OCI-LY7 (cell line): Measurements from ENCODE around the gene NDRG2. TPM values are rescaled to one million over a fixed set of nuclear protein-coding genes. Genes with fewer than 3 reads are reported as not detected.

ENCODE experiments used
- BruUV-seq: library from RNA; stranded (reverse); fragments of 400-500 nt; replicated peaks from 2 replicates; lab custom pipeline; 2021; lab: Mats Ljungman, UMichigan
- CTCF ChIA-PET: fragments of 300-600 bp; sonication (Branson Sonifier 250); formaldehyde crosslinking; loops from one replicate; lab custom pipeline; 2022; ENCODE audit warnings: antibody characterized with exemption; ENCODE audit not compliant: unreplicated experiment; lab: Charles Lee
- POLR2A ChIA-PET: fragments of 300-600 bp; sonication (Branson Sonifier 250); formaldehyde crosslinking; loops from one replicate; lab custom pipeline; 2022; ENCODE audit warnings: antibody characterized with exemption; lab: Charles Lee
- DNase-seq: peaks from one replicate; pipeline ENCODE4 v3.0.0-alpha.2; 2015; ENCODE audit warnings: low spot score
- H2AFZ ChIP-seq: fragments of 200-600 bp; sonication (generic), shearing (Covaris generic); 2 replicates; pipeline ENCODE4 v1.6.1; 2014; ENCODE audit warnings: mild to moderate bottlenecking, antibody characterized with exemption, low read length, moderate library complexity
- H3K27ac ChIP-seq: fragments of 200-600 bp; sonication (generic); 2 replicates; pipeline ENCODE4 v1.5.1; 2014; ENCODE audit warnings: mixed run types, low read depth, mild to moderate bottlenecking, moderate library complexity, low read length, inconsistent platforms; ENCODE audit not compliant: poor library complexity, severe bottlenecking
- H3K36me3 ChIP-seq: fragments of 200-600 bp; sonication (generic); 2 replicates; pipeline ENCODE4 v1.6.1; 2014; ENCODE audit warnings: mild to moderate bottlenecking, antibody characterized with exemption, low read length, moderate library complexity, mixed read lengths; ENCODE audit not compliant: insufficient read depth
- H3K4me1 ChIP-seq: fragments of 200-600 bp; sonication (generic); 2 replicates; pipeline ENCODE4 v1.5.1; 2014; ENCODE audit warnings: mild to moderate bottlenecking, low read length; ENCODE audit not compliant: insufficient read depth, poor library complexity, severe bottlenecking
- H3K4me2 ChIP-seq: fragments of 200-600 bp; sonication (generic); 2 replicates; pipeline ENCODE4 v1.6.1; 2014; ENCODE audit warnings: mild to moderate bottlenecking, low read length
- H3K4me3 ChIP-seq: fragments of 200-600 bp; sonication (generic); 2 replicates; pipeline ENCODE4 v1.5.1; 2014; ENCODE audit warnings: mild to moderate bottlenecking, low read depth, low read length; ENCODE audit not compliant: poor library complexity, severe bottlenecking
- H3K79me2 ChIP-seq: fragments of 200-600 bp; sonication (generic); 2 replicates; pipeline ENCODE4 v1.6.1; 2016; ENCODE audit warnings: low read depth, mild to moderate bottlenecking, low read length, moderate library complexity, mixed read lengths; ENCODE audit not compliant: insufficient read depth
- H3K9me2 ChIP-seq: fragments of 200-600 bp; sonication (generic); 2 replicates; pipeline ENCODE4 v1.6.1; 2016; ENCODE audit warnings: mild to moderate bottlenecking, low read length, mixed read lengths; ENCODE audit not compliant: insufficient read depth
- H3K9me3 ChIP-seq: fragments of 200-600 bp; sonication (generic); 2 replicates; pipeline ENCODE4 v1.6.1; 2014; ENCODE audit warnings: mild to moderate bottlenecking, mixed run types, low read length, mixed read lengths
- H4K20me1 ChIP-seq: fragments of 200-600 bp; sonication (generic); 2 replicates; pipeline ENCODE4 v1.6.1; 2014; ENCODE audit warnings: mild to moderate bottlenecking, antibody characterized with exemption, low read length, moderate library complexity, mixed read lengths; ENCODE audit not compliant: insufficient read depth
- EZH2phosphoT487 ChIP-seq: fragments of 200-600 bp; sonication (generic); IDR thresholded peaks from 2 replicates; pipeline ENCODE4 v1.6.1; 2018; ENCODE audit warnings: low read depth, borderline replicate concordance, mild to moderate bottlenecking, mixed run types, antibody characterized with exemption, low read length, moderate library complexity, mixed read lengths
- intact Hi-C: fragments of 100-400 bp; cut with micrococcal nuclease; formaldehyde crosslinking; loops from one replicate; pipeline ENCODE4 v1.10.0; 2022; ENCODE audit not compliant: unreplicated experiment
- total RNA-seq, 2 experiments: library from RNA; depleted of rRNA in 1 of 2; stranded (reverse); fragments of >200 nt in 1 of 2; shearing (Covaris generic) in 1 of 2; gene quantifications; 2 replicates each; pipeline ENCODE4 v1.2.3, GENCODE V29; 2014 to 2022
- TF ChIP-seq, protein P1 (sequence below): fragments of 200-600 bp; sonication (generic); conservative IDR thresholded peaks from 2 replicates; pipeline ENCODE4 v1.5.1; 2014; ENCODE audit warnings: mild to moderate bottlenecking, antibody characterized with exemption, low read length, moderate library complexity, mixed read lengths

Gene NDRG2
- total RNA-seq, 2 experiments from 2014 or later: not detected

GRCh38 chr14:21072781-21073339 lies 48.0 kb upstream of the NDRG2 start:
- DNase-seq: no peak
- TF ChIP-seq EZH2phosphoT487: no peak
- ChIA-PET CTCF (interaction anchor here (1.5 kb wide), 1 partner anchor 23 kb away, joined by 7 read pairs; no protein-coding TSS in a partner anchor), POLR2A (interaction anchor here (2.5 to 2.7 kb wide), 2 partner anchors 15 to 31 kb away, joined by 7 to 31 read pairs; no protein-coding TSS in a partner anchor)
- Histone ChIP-seq H3K9me2 (no peaks in the 10 kb centered on the region), H3K4me2 (no peak overlapping the region), H3K36me3 (no peaks in the 10 kb centered on the region), H4K20me1 (no peaks in the 10 kb centered on the region), H2AFZ (no peak overlapping the region), H3K9me3 (no peaks in the 10 kb centered on the region), H3K79me2 (no peaks in the 10 kb centered on the region), H3K27ac (no peak overlapping the region), H3K4me1 (peaks cover 41% of the 10 kb centered on the region), H3K4me3 (no peak overlapping the region)
- BruUV-seq: no TSS peak
- intact Hi-C loops: no loop called here

GRCh38 chr14:21072031-21072473 lies 47.2 kb upstream of the NDRG2 start:
- CTCF ChIA-PET: interaction anchor here (0.6 to 2.0 kb wide), 4 partner anchors 16 to 112 kb away, joined by 7 to 16 read pairs (median 9); no protein-coding TSS in a partner anchor
- intact Hi-C loops: no loop called here
- H3K9me3 ChIP-seq: no peaks in the 10 kb centered on the region
- peak overlapping the region; percentile 28 for H3K27ac ChIP-seq
- no peaks in the 10 kb centered on the region for H3K36me3 ChIP-seq
- DNase-seq: no peak
- peak overlapping the region; percentile 87 for H3K4me2 ChIP-seq
- BruUV-seq: no TSS peak
- H3K79me2 ChIP-seq: no peaks in the 10 kb centered on the region
- no peaks in the 10 kb centered on the region for H3K9me2 ChIP-seq
- POLR2A ChIA-PET: interaction anchor here (0.6 to 2.7 kb wide), 12 partner anchors 8 to 442 kb away, joined by 3 to 31 read pairs (median 6); partner anchors contain the start of gene ANG
- TF ChIP-seq, protein P1, sequence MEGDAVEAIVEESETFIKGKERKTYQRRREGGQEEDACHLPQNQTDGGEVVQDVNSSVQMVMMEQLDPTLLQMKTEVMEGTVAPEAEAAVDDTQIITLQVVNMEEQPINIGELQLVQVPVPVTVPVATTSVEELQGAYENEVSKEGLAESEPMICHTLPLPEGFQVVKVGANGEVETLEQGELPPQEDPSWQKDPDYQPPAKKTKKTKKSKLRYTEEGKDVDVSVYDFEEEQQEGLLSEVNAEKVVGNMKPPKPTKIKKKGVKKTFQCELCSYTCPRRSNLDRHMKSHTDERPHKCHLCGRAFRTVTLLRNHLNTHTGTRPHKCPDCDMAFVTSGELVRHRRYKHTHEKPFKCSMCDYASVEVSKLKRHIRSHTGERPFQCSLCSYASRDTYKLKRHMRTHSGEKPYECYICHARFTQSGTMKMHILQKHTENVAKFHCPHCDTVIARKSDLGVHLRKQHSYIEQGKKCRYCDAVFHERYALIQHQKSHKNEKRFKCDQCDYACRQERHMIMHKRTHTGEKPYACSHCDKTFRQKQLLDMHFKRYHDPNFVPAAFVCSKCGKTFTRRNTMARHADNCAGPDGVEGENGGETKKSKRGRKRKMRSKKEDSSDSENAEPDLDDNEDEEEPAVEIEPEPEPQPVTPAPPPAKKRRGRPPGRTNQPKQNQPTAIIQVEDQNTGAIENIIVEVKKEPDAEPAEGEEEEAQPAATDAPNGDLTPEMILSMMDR: no peak
- TF ChIP-seq EZH2phosphoT487: no peak
- H4K20me1 ChIP-seq: no peaks in the 10 kb centered on the region
- H3K4me1 ChIP-seq: peaks cover 41% of the 10 kb centered on the region
- peak overlapping the region; percentile 83 for H2AFZ ChIP-seq
- peak overlapping the region; percentile 68 for H3K4me3 ChIP-seq

- H3K79me2 ChIP-seq: no peaks in the 10 kb centered on the region
- peak overlapping the region; percentile 83 for H2AFZ ChIP-seq
- no peaks in the 10 kb centered on the region for H3K9me3 ChIP-seq
- ChIA-PET CTCF (interaction anchor here (0.6 to 2.0 kb wide), 11 partner anchors 9 to 111 kb away, joined by 3 to 16 read pairs (median 7); no protein-coding TSS in a partner anchor), POLR2A (interaction anchor here (0.6 to 2.7 kb wide), 15 partner anchors 8 to 441 kb away, joined by 3 to 31 read pairs (median 5); partner anchors contain the start of gene ANG)
- intact Hi-C loops: loop anchor here (1.0 to 2.0 kb wide), 2 partner anchors 15 to 32 kb away; no protein-coding TSS in a partner anchor
- peaks cover 41% of the 10 kb centered on the region for H3K4me1 ChIP-seq
- peak overlapping the region; percentile 68 for H3K4me3 ChIP-seq
- peak overlapping the region; percentile 87 for H3K4me2 ChIP-seq
- no TSS peak for BruUV-seq
- peak; percentile 93 for DNase-seq
- peak overlapping the region; percentile 28 for H3K27ac ChIP-seq
- TF ChIP-seq EZH2phosphoT487: no peak
- TF ChIP-seq, protein P1: no peak
- H4K20me1 ChIP-seq: no peaks in the 10 kb centered on the region
- H3K36me3 ChIP-seq: no peaks in the 10 kb centered on the region
- H3K9me2 ChIP-seq: no peaks in the 10 kb centered on the region
These were observed 46.6 kb upstream of the NDRG2 start for GRCh38 chr14:21071225-21072030.
